ENCODE data around the gene HDLBP.

GRCh38 chr2:241202268-241202585 is 113.2 kb downstream of the HDLBP start:
- TF ChIP-seq POLR2AphosphoS5 (IDR thresholded peaks at IDR 0.05; ENCODE audit: low read depth, low read length) (no peak), POLR2A (IDR thresholded peaks at IDR 0.05; ENCODE audit: low read depth, low read length) (no peak), TAF1 (IDR thresholded peaks at IDR 0.05; ENCODE audit: borderline replicate concordance, low read depth, low read length) (no peak)

All from GM12892 (cell line).